ENCODE measurements around the gene DTNA.

Gene DTNA

DNA sequence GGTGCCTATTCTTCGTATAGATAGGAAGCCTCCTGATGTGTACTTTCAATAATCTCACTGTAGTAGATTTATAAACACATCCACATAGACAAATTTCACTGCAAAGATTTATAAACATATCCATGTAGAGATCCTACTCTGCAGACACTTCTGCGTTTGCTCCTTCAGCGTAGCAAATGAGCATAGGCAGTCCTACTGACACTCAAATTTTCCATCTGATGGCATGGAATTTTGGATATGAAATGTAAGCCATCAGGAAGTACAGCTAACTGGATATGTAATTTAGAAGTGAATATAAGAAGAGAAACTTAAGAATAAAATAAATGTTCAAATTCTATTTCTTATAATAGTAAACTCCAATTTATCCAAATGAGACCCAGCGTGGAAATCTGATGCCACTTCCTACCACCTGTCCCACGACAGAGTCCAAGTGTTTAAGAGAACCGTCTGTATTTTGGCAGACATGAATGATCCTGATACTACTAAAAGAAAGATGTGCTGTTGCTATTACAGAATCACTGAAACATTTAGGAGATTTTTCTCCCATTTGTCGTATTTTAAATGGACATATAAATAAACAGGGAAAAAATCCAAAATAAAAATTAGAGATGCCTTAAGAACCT, 86.0 kb downstream of the DTNA start:
- no peak for DNase-seq
- TF ChIP-seq POLR2A (IDR thresholded peaks at IDR 0.05; ENCODE audit: low read length) (no peak), GATA1 (IDR thresholded peaks at IDR 0.05; ENCODE audit: low read depth, low read length) (no peak)

DNA sequence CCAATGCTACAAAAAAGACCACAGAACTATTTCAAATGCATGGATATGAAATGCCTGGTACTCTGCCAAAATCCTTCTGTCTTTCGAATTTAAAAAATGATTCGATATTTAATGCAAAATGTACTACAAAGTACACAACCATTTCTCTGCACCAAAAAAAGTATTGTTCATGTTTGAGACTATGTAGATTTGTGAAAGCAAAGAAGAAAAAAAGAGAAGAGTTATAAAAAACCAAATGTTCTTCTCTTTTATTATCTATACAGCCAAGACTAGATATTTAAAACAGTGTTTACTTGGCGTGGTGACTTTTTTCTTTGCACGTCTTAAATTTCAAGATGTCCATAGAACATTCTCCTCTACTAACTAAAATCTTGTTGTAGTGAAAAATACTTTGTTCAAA, 89.2 kb downstream of the DTNA start:
- TF ChIP-seq GATA1 (IDR thresholded peaks at IDR 0.05; ENCODE audit: low read depth, low read length), result no peak
- no peak for TF ChIP-seq POLR2A (IDR thresholded peaks at IDR 0.05; ENCODE audit: low read length)
- no peak for DNase-seq

DNA sequence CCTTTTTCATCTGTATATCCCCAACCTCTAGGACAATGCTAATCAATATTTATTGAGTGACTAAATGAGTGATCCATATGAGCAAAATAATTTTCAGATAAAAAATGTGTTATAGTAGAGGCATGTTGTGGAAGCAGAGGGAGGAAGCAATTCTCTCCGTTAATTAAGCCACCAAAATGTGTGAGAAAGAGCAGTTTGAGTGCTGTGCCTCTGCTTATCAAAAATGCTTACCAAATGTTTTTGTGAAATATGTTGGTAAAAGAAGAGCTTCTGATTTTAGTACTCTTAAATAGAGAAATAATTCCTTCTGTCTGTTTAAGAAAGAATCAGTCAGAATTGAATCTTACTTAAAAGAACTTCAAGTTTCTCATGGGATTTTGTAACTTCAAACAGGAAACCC, 90.3 kb downstream of the DTNA start:
- TF ChIP-seq GATA1 (IDR thresholded peaks at IDR 0.05; ENCODE audit: low read depth, low read length) (no peak), POLR2A (IDR thresholded peaks at IDR 0.05; ENCODE audit: low read length) (no peak)
- DNase-seq, result no peak

DNA sequence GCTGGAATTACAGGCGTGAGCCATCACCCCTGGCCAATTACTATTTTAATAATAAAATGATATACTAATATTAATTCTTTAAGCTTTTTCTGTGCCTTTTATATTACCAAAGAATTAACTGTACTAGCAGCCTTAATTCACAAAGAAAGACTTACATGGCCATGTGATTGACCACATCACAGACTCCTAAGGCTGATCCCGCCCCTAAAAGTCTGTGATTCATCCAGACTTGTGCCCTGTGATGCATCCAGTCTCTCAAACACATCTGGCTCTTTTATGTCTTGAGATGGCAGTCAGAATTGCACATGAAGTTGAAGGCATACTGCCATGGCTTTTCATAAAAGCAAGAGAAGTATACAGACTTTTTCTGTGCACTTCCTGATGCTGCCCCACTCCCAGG, 91.7 kb downstream of the DTNA start:
- no peak for DNase-seq

DNA sequence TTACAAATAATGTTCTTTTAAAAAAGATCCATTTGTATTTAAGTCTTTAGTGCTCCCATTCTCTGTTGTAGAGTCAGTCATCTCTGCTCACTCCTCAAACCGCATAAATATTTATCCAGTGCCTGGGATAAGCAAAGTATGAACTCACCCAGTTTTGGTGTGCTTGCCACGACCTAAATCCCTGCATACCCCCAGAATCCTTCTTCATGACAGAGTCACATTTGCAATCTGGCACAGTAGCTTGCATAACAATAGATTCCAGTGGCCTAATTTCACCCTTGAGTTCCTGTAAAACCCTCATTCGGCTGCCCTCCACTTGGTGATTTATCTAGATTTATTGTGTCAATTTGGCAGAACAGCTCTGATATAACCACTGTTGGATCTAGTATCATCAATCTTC, 92.9 kb downstream of the DTNA start:
- DNase-seq, result no peak
- TF ChIP-seq POLR2A (IDR thresholded peaks at IDR 0.05; ENCODE audit: low read length) (no peak), GATA1 (IDR thresholded peaks at IDR 0.05; ENCODE audit: low read depth, low read length) (no peak)

More for the DNA sequence above, 91.7 kb downstream of the DTNA start:
- TF ChIP-seq POLR2A (IDR thresholded peaks at IDR 0.05; ENCODE audit: low read length), result no peak
- TF ChIP-seq GATA1 (IDR thresholded peaks at IDR 0.05; ENCODE audit: low read depth, low read length), result no peak

DNA sequence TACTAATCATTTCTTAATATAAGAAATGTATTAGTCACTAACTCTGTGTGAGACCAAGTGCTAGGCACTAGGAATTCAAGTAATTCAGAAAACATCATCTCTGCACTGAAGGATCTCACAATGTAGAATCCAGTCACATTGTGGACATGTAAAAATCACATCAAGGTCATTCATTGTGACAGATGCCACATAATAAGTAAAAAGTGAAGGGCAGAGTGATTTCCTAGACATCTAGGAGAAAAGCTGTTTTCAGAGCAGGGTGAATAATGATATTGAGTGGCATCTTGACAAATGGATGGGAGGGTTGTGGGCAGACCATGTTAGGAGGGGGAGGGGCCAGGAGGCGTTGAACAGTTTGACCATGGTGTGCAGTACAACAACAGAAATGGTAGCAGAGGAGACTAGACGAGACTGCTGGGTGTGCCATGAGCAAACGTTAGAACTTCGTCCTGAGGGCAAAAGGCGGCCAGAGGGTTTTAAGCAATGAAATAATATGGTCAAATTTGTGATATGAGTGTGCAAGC, 93.8 kb downstream of the DTNA start:
- no peak for DNase-seq
- TF ChIP-seq GATA1 (IDR thresholded peaks at IDR 0.05; ENCODE audit: low read depth, low read length) (no peak), POLR2A (IDR thresholded peaks at IDR 0.05; ENCODE audit: low read length) (no peak)

DNA sequence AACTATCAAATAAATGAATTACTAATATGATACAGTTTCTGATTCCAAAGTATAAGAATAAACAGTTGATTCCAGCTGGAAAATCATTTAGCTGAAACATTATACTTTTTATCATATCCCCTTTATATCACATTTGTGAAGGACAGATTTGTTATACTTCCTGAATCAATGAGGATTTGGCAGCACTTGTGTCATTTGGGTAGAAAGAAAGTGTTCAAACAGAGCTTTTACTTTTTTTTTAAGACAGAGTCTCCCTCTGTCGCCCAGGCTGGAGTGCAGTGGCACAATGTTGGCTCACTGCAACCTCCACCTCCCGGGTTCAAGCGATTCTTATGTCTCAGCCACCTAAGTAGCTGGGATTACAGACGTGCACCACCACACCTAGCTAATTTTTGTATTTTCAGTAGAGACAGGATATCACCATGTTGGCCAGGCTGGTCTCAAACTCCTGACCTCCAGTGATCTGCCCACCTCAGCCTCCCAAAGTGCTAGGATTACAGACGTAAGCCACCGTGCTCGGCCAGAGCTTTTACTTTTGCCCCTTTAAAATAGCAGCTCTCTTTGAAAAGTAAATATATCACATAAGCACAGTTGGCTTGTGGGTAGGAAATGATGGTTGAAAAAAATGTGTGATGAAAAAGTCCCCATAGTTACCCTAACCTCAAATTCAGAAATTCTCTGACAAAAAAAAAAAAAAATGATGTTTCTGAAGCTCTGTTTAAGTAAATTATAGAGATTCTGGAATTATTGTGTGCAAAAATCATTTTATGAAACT, 95.2 kb downstream of the DTNA start:
- TF ChIP-seq POLR2A (IDR thresholded peaks at IDR 0.05; ENCODE audit: low read length), result no peak
- no peak for TF ChIP-seq GATA1 (IDR thresholded peaks at IDR 0.05; ENCODE audit: low read depth, low read length)
- no peak for DNase-seq

DNA sequence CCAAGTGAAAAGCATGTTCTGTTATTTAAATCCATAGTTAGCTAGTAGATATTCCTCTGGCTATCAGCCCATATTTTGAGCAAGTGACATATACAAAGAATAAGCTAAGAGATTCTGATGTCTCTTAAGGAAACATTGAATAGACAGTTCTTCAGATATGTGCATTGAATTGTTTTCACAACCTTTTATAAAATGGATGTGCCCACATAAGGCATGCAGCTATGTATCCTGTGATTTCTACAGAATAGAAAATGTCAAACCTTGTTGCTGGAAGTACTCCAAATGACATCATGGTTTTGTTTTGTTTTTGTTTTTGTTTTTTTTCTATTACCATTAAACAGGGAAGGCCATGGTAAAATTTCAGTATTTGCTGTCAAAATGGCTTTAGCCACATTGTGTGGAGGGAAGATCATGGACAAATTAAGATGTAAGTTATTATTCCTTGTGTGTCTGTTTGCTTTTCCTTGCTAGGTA, 95.8 kb downstream of the DTNA start:
- TF ChIP-seq POLR2A (IDR thresholded peaks at IDR 0.05; ENCODE audit: low read length) (no peak), GATA1 (IDR thresholded peaks at IDR 0.05; ENCODE audit: low read depth, low read length) (no peak)
- DNase-seq, result no peak

DNA sequence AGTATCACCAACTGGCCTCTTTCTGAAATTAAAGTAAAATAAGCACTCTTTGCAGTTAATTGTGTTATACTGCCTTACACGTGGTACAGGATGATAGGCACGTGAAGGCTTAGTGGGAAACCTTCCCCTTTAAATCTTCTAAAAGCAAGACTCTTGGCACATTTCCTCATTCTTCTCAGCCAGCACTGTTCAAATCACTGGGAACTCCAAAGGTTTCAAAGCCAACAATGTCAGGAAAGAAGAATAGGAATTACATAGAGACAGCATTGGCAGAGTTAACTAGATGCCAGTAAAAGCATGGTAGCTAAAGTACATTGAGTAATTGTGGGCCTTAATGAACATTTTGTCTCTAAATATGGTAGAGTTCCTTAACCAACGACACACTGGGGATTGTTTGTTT, 96.4 kb downstream of the DTNA start:
- DNase-seq, result no peak
- TF ChIP-seq POLR2A (IDR thresholded peaks at IDR 0.05; ENCODE audit: low read length) (no peak), GATA1 (IDR thresholded peaks at IDR 0.05; ENCODE audit: low read depth, low read length) (no peak)

DNA sequence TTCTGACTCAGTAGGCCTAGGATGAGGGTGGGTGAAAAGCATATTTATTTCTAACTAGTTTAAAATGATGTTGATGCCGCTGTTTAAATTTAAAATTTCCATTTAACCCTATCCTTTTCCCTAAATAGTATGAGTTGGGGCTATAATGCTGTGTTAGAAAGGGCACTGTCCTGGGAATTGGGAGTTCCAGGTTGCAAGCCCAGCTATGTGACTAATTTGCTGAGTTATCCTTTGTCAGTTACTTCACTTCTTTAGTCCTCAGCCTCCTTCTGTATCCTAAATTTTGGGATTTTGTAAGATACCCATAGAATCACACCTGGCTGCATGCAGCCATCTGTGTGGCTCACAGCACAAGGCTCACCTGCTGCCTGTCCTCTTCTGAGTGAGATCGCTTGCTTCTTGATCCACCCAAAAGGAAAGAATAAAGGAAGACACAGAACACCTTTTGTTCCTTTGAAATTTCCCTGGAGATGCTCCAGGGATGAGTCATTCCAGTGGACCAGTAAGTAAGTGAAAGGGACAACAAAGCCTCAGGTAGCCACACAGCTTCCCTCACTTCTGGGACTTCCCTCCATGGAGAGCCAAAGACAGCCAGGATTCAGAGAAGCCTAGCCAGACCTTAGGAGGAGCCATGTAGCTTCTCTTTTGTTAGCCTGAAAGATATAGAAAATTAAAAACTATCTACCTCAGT, 97.2 kb downstream of the DTNA start:
- TF ChIP-seq GATA1 (IDR thresholded peaks at IDR 0.05; ENCODE audit: low read depth, low read length) (no peak), POLR2A (IDR thresholded peaks at IDR 0.05; ENCODE audit: low read length) (no peak)
- no peak for DNase-seq

DNA sequence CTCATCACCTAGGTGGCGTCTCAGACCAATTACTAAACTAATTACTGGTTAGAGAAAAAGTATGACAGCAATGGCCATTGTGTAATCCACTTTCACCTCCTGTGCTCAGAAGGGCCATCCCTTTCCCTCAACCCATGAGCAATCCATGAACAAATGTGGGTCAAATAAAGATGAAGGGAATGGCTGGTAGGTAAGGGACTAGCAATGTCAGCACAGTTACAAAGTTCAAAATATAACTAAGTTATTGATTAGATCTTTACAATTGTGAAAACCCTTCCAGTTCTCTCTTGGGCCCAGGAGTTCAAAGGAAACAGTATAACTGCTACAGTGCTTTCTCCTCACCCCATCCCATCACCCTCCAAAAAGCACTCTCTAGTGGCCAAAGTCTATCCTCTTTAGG, 98.3 kb downstream of the DTNA start:
- no peak for DNase-seq
- TF ChIP-seq GATA1 (IDR thresholded peaks at IDR 0.05; ENCODE audit: low read depth, low read length) (no peak), POLR2A (IDR thresholded peaks at IDR 0.05; ENCODE audit: low read length) (no peak)

DNA sequence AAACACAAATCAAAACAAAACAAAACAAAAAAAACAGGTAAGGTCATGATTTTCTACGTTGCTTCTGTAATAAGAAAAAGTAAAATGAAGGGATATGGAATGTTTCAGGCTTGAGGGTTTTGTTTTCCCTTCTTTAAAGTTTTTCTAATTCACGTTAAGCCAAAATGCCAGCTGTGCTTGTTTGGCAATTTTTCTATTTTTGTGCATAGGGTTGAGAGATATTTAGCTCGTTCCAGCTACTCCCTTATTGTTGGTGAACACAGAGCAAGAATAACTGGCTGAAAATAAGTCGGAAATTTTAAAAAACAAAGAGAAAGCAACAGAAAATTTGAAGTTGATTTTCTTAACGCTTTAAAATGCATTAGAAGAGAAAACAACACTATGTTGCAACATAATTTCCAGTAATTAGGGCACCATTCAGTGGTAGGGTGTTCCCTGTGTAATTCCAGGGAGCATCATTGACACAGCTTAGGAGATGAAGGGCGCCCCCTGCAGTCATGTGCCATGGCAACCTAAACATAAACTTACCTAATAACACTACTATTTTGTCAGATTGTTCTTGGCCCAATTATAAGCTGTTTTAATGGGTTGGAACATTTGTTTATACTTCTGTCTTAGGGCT, 99.5 kb downstream of the DTNA start:
- DNase-seq, result peak; percentile 39 to 61
- TF ChIP-seq GATA1 (IDR thresholded peaks at IDR 0.05; ENCODE audit: low read depth, low read length) (no peak), POLR2A (IDR thresholded peaks at IDR 0.05; ENCODE audit: low read length) (no peak)

DNA sequence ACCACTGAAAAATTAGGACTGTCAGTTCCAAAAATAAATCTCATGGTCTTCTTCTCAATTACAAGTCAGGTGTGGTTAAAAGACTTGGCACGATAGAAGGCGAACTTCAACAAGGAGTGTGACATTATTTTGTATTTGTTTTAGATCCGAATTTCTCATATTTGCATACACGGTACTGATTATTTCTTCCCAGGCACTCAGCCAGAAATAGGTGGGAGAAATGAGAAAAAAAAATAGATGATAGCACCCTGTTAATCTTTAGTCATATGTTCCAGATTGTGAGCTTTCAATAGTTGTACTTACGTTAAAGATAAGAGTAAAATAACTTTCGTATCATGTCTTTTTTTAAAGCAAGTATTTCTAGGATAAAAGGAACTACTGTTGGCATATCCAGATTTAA, 106.1 kb downstream of the DTNA start:
- no peak for DNase-seq
- TF ChIP-seq GATA1 (IDR thresholded peaks at IDR 0.05; ENCODE audit: low read depth, low read length) (no peak), POLR2A (IDR thresholded peaks at IDR 0.05; ENCODE audit: low read length) (no peak)

DNA sequence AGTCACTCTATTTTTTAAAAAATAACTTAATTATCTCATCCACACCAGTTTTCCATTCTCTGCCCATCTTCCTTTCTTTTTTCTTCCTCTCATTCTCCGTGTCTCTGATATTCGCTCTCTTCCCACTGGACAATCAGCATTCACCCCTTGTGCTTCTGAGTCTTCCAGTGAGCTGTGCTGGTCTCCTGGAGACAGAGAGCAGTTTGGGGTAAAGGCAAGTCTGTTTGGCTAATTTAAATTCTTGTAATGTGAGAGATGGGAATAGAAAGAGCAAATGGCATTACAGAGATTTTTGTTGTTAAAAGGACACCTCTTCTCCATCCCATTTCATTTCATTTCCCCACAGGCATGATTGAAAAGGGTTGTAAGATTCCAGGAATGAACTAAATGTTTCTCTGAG, 107.5 kb downstream of the DTNA start:
- no peak for DNase-seq
- TF ChIP-seq POLR2A (IDR thresholded peaks at IDR 0.05; ENCODE audit: low read length), result no peak
- no peak for TF ChIP-seq GATA1 (IDR thresholded peaks at IDR 0.05; ENCODE audit: low read depth, low read length)

Data from erythroblast (primary cell).